ENCODE results near the gene ASIC3. TPM values are rescaled to one million over a fixed set of nuclear protein-coding genes. Genes with fewer than 3 reads are reported as not detected.
A peak's percentile ranks its signal among the peaks of the same experiment; 100 is the strongest.
"Not testable (repeated sequence)": the region's sequence is repeated elsewhere in the genome, so short reads cannot be mapped to it uniquely, and the experiment has no call there.

The ASIC3 gene
- total and polyA plus RNA-seq, 2 experiments from 2014 or later, result 2.1 to 4.5 TPM

GRCh38 chr7:151038951-151039849, 9.1 kb upstream of the ASIC3 start:
- Histone ChIP-seq H3K4me2 (peak overlapping the region; percentile 30), H2AFZ (no peak overlapping the region), H3K36me3 (replicated peaks; ENCODE audit: insufficient read depth, low read depth) (no peaks in the 10 kb centered on the region), H3K4me3 (no peak overlapping the region), H3K4me1 (ENCODE audit: insufficient read depth) (peaks cover 16% of the 10 kb centered on the region), H3K27me3 (no peaks in the 10 kb centered on the region), H3K9me3 (ENCODE audit: low read depth) (no peaks in the 10 kb centered on the region), H3K9me2 (replicated peaks; ENCODE audit: insufficient read depth) (no peaks in the 10 kb centered on the region), H3K79me2 (no peaks in the 10 kb centered on the region), H3K27ac (peak overlapping the region; percentile 56), H4K20me1 (ENCODE audit: insufficient read depth, poor library complexity, severe bottlenecking) (no peaks in the 10 kb centered on the region)
- DNase-seq (ENCODE audit: low spot score), result peak; percentile 92
- 42% methylated on average over 12 of the region's 12 CpGs for WGBS (ENCODE audit: low lambda C conversion rate, missing lambda C conversion rate)
- TF ChIP-seq EZH2 (IDR thresholded peaks at IDR 0.05; ENCODE audit: borderline replicate concordance) (no peak), EZH2phosphoT487 (IDR thresholded peaks at IDR 0.05; ENCODE audit: low read depth, severe bottlenecking, unreplicated experiment) (no peak)
- TF ChIP-seq, protein P1, sequence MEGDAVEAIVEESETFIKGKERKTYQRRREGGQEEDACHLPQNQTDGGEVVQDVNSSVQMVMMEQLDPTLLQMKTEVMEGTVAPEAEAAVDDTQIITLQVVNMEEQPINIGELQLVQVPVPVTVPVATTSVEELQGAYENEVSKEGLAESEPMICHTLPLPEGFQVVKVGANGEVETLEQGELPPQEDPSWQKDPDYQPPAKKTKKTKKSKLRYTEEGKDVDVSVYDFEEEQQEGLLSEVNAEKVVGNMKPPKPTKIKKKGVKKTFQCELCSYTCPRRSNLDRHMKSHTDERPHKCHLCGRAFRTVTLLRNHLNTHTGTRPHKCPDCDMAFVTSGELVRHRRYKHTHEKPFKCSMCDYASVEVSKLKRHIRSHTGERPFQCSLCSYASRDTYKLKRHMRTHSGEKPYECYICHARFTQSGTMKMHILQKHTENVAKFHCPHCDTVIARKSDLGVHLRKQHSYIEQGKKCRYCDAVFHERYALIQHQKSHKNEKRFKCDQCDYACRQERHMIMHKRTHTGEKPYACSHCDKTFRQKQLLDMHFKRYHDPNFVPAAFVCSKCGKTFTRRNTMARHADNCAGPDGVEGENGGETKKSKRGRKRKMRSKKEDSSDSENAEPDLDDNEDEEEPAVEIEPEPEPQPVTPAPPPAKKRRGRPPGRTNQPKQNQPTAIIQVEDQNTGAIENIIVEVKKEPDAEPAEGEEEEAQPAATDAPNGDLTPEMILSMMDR (IDR thresholded peaks at IDR 0.05; ENCODE audit: poor library complexity), result no peak

- WGBS (ENCODE audit: low lambda C conversion rate, missing lambda C conversion rate), result 76% methylated on average over 18 of the region's 18 CpGs
- peak overlapping the region; percentile 56 for H3K27ac ChIP-seq
Observed at GRCh38 chr7:151039850-151040548, 8.3 kb upstream of the ASIC3 start.

GRCh38 chr7:151040616-151041375, 7.5 kb upstream of the ASIC3 start:
- H3K36me3 ChIP-seq (replicated peaks; ENCODE audit: insufficient read depth, low read depth), result no peaks in the 10 kb centered on the region
- H3K4me3 ChIP-seq, result no peak overlapping the region
- H3K4me2 ChIP-seq, result no peak overlapping the region
- no peak overlapping the region for H2AFZ ChIP-seq
- no peak overlapping the region for H3K27ac ChIP-seq
- H3K9me3 ChIP-seq (ENCODE audit: low read depth), result no peaks in the 10 kb centered on the region
- H3K9me2 ChIP-seq (replicated peaks; ENCODE audit: insufficient read depth), result no peaks in the 10 kb centered on the region
- TF ChIP-seq EZH2 (IDR thresholded peaks at IDR 0.05; ENCODE audit: borderline replicate concordance) (no peak), EZH2phosphoT487 (IDR thresholded peaks at IDR 0.05; ENCODE audit: low read depth, severe bottlenecking, unreplicated experiment) (no peak)
- TF ChIP-seq, protein P1 (IDR thresholded peaks at IDR 0.05; ENCODE audit: poor library complexity), result no peak
- WGBS (ENCODE audit: low lambda C conversion rate, missing lambda C conversion rate), result 95% methylated on average over 24 of the region's 30 CpGs
- H3K4me1 ChIP-seq (ENCODE audit: insufficient read depth), result peaks cover 16% of the 10 kb centered on the region
- no peak for DNase-seq (ENCODE audit: low spot score)
- no peaks in the 10 kb centered on the region for H3K27me3 ChIP-seq
- no peaks in the 10 kb centered on the region for H4K20me1 ChIP-seq (ENCODE audit: insufficient read depth, poor library complexity, severe bottlenecking)
- H3K79me2 ChIP-seq, result no peaks in the 10 kb centered on the region

More at GRCh38 chr7:151039850-151040548, 8.3 kb upstream of the ASIC3 start:
- Histone ChIP-seq H3K9me3 (ENCODE audit: low read depth) (no peaks in the 10 kb centered on the region), H3K9me2 (replicated peaks; ENCODE audit: insufficient read depth) (no peaks in the 10 kb centered on the region), H3K4me1 (ENCODE audit: insufficient read depth) (peaks cover 16% of the 10 kb centered on the region), H3K4me2 (peak overlapping the region; percentile 30), H3K4me3 (no peak overlapping the region), H2AFZ (no peak overlapping the region), H3K36me3 (replicated peaks; ENCODE audit: insufficient read depth, low read depth) (no peaks in the 10 kb centered on the region), H4K20me1 (ENCODE audit: insufficient read depth, poor library complexity, severe bottlenecking) (no peaks in the 10 kb centered on the region), H3K27me3 (no peaks in the 10 kb centered on the region), H3K79me2 (no peaks in the 10 kb centered on the region)
- DNase-seq (ENCODE audit: low spot score), result no peak
- TF ChIP-seq EZH2 (IDR thresholded peaks at IDR 0.05; ENCODE audit: borderline replicate concordance) (no peak), EZH2phosphoT487 (IDR thresholded peaks at IDR 0.05; ENCODE audit: low read depth, severe bottlenecking, unreplicated experiment) (no peak)
- TF ChIP-seq, protein P1 (IDR thresholded peaks at IDR 0.05; ENCODE audit: poor library complexity), result no peak

DNA sequence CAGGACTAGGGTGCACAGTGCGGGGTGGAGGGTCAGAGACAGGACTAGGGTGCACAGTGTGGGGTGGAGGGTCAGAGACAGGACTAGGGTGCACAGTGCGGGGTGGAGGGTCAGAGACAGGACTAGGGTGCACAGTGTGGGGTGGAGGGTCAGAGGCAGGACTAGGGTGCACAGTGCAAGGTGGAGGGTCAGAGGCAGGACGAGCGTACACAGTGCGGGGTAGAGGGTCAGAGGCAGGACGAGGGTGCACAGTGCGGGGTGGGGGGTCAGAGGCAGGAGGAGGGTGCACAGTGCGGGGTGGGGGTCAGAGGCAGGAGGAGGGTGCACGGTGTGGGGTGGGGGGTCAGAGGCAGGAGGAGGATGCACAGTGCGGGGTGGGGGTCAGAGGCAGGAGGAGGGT, 4.9 kb upstream of the ASIC3 start:
- H3K27ac ChIP-seq; H3K9me3 ChIP-seq (ENCODE audit: low read depth); H3K9me2 ChIP-seq (replicated peaks; ENCODE audit: insufficient read depth); H3K27me3 ChIP-seq; H3K36me3 ChIP-seq (replicated peaks; ENCODE audit: insufficient read depth, low read depth); H2AFZ ChIP-seq; H4K20me1 ChIP-seq (ENCODE audit: insufficient read depth, poor library complexity, severe bottlenecking); H3K4me2 ChIP-seq; H3K4me3 ChIP-seq; DNase-seq (ENCODE audit: low spot score); H3K79me2 ChIP-seq: not testable (repeated sequence)
- peaks cover 23% of the 10 kb centered on the region for H3K4me1 ChIP-seq (ENCODE audit: insufficient read depth)
- WGBS (ENCODE audit: low lambda C conversion rate, missing lambda C conversion rate), result 100% methylated on average over 4 of the region's 10 CpGs
